ENCODE data around the gene HEY2.

Gene HEY2

DNA sequence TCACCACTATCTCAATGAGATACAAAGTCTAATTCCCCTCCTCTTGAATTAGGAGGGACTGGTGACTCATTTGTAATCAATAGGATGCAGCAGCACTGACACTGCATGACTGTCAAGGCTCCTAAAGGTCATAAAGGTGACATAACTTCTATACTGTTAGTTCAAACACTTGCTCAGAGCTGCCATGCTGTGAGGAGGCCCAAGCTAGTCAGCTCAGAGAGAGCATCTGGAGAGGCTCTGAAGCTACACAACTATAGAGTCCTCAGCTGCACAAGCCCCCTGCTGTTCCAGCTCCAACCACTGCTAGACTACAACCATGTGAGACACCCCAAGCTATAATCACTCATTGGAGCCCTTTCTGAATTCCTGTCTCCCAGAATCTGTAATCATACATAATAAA is 17.0 kb upstream of the HEY2 start:
- H3K4me3 ChIP-seq (ENCODE audit: low read depth, low read length) = no peak overlapping the region
- DNase-seq (ENCODE audit: low read depth) = no peak
- TF ChIP-seq, protein P1, sequence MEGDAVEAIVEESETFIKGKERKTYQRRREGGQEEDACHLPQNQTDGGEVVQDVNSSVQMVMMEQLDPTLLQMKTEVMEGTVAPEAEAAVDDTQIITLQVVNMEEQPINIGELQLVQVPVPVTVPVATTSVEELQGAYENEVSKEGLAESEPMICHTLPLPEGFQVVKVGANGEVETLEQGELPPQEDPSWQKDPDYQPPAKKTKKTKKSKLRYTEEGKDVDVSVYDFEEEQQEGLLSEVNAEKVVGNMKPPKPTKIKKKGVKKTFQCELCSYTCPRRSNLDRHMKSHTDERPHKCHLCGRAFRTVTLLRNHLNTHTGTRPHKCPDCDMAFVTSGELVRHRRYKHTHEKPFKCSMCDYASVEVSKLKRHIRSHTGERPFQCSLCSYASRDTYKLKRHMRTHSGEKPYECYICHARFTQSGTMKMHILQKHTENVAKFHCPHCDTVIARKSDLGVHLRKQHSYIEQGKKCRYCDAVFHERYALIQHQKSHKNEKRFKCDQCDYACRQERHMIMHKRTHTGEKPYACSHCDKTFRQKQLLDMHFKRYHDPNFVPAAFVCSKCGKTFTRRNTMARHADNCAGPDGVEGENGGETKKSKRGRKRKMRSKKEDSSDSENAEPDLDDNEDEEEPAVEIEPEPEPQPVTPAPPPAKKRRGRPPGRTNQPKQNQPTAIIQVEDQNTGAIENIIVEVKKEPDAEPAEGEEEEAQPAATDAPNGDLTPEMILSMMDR (IDR thresholded peaks at IDR 0.05; ENCODE audit: control insufficient read depth, extremely low read depth, insufficient read depth) = no peak

DNA sequence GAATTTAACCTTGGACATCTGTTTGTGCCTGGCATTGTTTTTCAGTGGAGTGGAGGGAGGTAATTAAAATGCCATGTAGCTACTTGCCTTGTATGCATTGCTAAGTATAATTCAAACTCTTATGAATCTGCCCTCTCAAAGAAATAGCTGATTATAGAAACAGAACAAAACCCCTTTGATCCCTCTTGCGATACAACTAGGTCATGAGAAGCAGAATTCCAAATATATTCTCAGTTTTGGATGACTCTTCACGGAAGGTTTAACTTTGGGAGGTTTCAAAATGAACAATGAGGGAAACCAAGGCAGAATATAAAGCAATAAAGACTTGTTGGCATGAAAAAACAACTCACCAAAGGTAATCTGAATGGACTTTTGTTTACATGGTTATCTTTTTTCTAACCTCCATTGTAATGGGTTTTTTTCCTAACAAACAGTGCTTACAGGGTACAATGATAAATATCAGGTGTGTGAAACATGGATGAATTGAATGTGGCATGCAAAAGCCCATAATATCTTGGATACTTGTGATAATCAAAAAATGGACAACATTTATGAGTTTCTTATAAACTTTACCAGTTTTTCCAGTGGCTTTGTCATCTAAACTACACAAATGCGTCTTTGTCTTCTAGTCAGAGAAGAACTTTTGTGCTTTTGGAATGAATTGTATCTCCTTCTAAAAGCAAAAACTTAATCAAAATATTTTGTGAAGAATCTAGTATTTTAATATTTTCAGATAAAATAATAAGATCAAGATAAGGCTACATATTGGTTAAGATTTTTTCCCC is 15.7 kb upstream of the HEY2 start:
- no peak overlapping the region for H3K4me3 ChIP-seq (ENCODE audit: low read depth, low read length)
- no peak for DNase-seq (ENCODE audit: low read depth)
- TF ChIP-seq, protein P1 (IDR thresholded peaks at IDR 0.05; ENCODE audit: control insufficient read depth, extremely low read depth, insufficient read depth) = no peak

DNA sequence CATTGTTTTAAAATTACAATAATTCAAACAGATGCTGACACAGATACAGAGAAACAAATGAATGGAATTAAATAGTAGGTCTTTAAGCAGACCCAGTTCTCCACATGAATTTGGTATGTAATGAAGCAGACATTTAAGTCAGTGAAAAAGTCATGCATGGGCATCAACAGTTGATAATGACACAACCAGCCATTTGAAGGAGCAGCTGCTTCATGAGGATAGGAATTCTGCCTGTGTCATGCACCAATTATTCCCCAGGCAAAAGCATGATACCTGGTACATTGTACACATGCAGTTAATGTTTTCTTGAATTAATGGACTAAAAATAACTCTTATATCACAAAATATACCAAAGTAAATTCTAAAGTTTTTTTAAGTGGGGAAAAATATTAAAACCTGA is 11.2 kb upstream of the HEY2 start:
- no peak for DNase-seq (ENCODE audit: low read depth)
- TF ChIP-seq, protein P1 (IDR thresholded peaks at IDR 0.05; ENCODE audit: control insufficient read depth, extremely low read depth, insufficient read depth) = no peak
- no peak overlapping the region for H3K4me3 ChIP-seq (ENCODE audit: low read depth, low read length)

DNA sequence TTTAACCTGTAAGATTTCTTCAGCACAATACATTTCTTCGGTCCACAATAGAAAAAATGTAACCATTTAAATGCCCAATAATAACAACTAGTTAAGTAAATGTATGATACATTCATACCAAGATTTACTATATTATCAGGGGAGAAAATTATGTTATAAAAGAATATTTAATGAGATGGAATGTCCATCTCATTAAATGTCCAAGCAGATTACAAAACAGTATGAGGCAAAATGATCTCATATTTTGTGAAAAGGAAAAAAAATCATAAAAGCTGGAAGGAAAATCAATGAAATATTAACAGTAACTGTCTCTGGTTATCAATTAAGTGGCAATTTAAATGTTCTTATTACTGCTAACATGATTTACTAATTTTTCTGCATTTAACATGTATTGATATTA is 10.1 kb upstream of the HEY2 start:
- H3K4me3 ChIP-seq (ENCODE audit: low read depth, low read length) = no peak overlapping the region
- DNase-seq (ENCODE audit: low read depth) = no peak

DNA sequence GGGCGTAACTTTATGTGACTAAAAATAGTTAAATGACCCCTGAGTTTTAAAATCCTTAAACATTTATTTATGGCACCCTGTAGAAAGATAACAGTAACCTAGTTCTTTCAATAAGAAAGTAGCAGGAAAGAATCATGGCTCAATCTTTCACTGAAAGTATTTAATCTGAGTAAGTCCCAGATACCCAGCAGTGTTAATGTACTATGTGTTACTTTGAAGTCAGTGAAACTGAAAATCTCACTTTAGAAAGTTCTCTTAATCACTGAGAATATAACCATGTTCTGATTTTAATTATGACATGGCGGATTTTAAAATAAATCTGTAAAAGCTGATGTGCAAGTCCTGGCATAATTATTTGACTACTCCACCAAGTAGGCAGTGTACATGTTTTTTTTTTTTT is 8.1 kb upstream of the HEY2 start:
- H3K4me3 ChIP-seq (ENCODE audit: low read depth, low read length) = no peak overlapping the region
- TF ChIP-seq, protein P1 (IDR thresholded peaks at IDR 0.05; ENCODE audit: control insufficient read depth, extremely low read depth, insufficient read depth) = no peak
- no peak for DNase-seq (ENCODE audit: low read depth)

More for the DNA sequence above, 10.1 kb upstream of the HEY2 start:
- TF ChIP-seq, protein P1 (IDR thresholded peaks at IDR 0.05; ENCODE audit: control insufficient read depth, extremely low read depth, insufficient read depth) = no peak

DNA sequence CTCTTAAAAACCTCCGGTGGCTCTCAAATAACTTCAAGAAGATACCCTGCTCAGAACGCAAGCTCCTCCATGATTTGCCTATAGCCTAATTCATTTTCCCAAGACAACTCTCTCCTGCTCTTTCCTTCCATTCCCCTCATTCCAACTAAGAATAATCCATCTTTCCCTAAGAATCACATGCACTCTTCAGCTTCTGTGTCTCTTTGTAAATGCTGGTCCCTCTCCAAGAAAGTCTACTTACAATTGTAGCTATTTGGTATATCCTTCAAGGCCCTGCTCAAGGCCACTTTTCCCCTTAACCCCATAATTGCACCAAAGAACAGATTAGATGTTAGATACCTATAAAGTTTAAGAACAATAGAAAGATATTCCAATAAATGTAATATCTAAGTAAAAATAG is 7.4 kb upstream of the HEY2 start:
- DNase-seq (ENCODE audit: low read depth) = no peak
- TF ChIP-seq, protein P1 (IDR thresholded peaks at IDR 0.05; ENCODE audit: control insufficient read depth, extremely low read depth, insufficient read depth) = no peak
- no peak overlapping the region for H3K4me3 ChIP-seq (ENCODE audit: low read depth, low read length)
